Adrenal gland (tissue), 12 donors: ENCODE results near the gene SMURF2. TPM values are rescaled to one million over a fixed set of nuclear protein-coding genes. Genes with fewer than 3 reads are reported as not detected.

Experiments used
- microRNA-seq, 3 donors: library from miRNA; unstranded; fragments of <30 nt; microRNA quantifications; one replicate each; pipeline ENCODE4, GENCODE V29; 2017 to 2020
- polyA plus RNA-seq, 3 donors: library from polyadenylated mRNA; stranded (reverse); fragments of 200-250 nt in 2 of 3; fragments of 350-450 nt in 1 of 3; fragmentation: Illumina TruSeq in 1 of 3; extraction: RNeasy Lipid Tissue Mini Kit (QIAGEN cat#74804) in 1 of 3; gene quantifications; one replicate each; pipeline ENCODE4 v1.2.3, GENCODE V29; 2013 to 2014
- small RNA-seq, 2 donors: library from RNA; depleted of rRNA; stranded (forward); fragments of <200 nt; gene quantifications; one replicate each; pipeline ENCODE3, GENCODE V24; 2016
- total RNA-seq, 9 donors: library from RNA; depleted of rRNA in 4 of 9; stranded (reverse); fragments of >200 nt in 4 of 9; fragments of 120-200 nt in 1 of 9; fragmentation: NEBNext Ultra II Directional in 1 of 9; extraction: Animal tissue kit (Norgen Biotek cat#: 25700) in 1 of 9; gene quantifications; one replicate each; pipeline versions ENCODE4 v1.1.0 to v1.2.4, GENCODE V29; 2013 to 2023
- donor health status: healthy with polysubstance abuse.
- donor health status: Bipolar disorder and iron deficiency.
- donor health status: DM: yes; HTN: yes; CAD: no.
- donor health status: DM: no; HTN: no; CAD: no.
- donor health status: DM: no; HTN: no; CAD: no.
- donor health status: DM: yes; HTN: yes; CAD: no.

SMURF2 gene
- total and polyA plus RNA-seq, 12 donors, result 7.7 to 36.9 (median 15.0) TPM

Small RNA genes within 50 kb of the gene (microRNA-seq; reads per million reads assigned to microRNA genes)
- gene MIR3064 (9.8 to 12.5 (median 11.4) reads per million in 3 donors), gene MIR5047 (0 reads per million in 3 donors)

Small RNA genes within 50 kb of the gene (small RNA-seq; reads per million reads assigned to genes)
- 0 reads per million in 2 donors for gene AC009994.1

Other genes with a start within 250 kb of the SMURF2 start
- gene MILR1, start 213.2 kb downstream of the SMURF2 start, total RNA-seq, result 10 to 100 TPM in 6 of 9 donors, 1 to 10 TPM in 3; 2.9 to 28.0 (median 17.9) TPM
- gene MILR1, start 213.2 kb downstream of the SMURF2 start, polyA plus RNA-seq, result 10 to 100 TPM in 1 of 3 donors, 1 to 10 TPM in 2; 6.2 to 17.2 (median 9.1) TPM
- 10 to 100 TPM in 5 of 9 donors, 1 to 10 TPM in 4; 3.1 to 28.7 (median 11.1) TPM for gene POLG2, start 165.3 kb downstream of the SMURF2 start, total RNA-seq
- gene POLG2, start 165.3 kb downstream of the SMURF2 start, polyA plus RNA-seq, result 10 to 100 TPM in 2 of 3 donors, 1 to 10 TPM in 1; 7.6 to 14.7 (median 11.1) TPM
- 1,000 to 10,000 TPM in 4 of 9 donors, 100 to 1,000 TPM in 5; 315 to 1,846 (median 891) TPM for gene DDX5, start 156.0 kb downstream of the SMURF2 start, total RNA-seq
- gene DDX5, start 156.0 kb downstream of the SMURF2 start, polyA plus RNA-seq, result 1,000 to 10,000 TPM in 2 of 3 donors, 100 to 1,000 TPM in 1; 829 to 1,098 (median 1,016) TPM
- gene CEP95, start 155.3 kb downstream of the SMURF2 start, total RNA-seq, result 10 to 100 TPM in 8 of 9 donors, 1 to 10 TPM in 1; 7.7 to 46.6 (median 19.2) TPM
- gene CEP95, start 155.3 kb downstream of the SMURF2 start, polyA plus RNA-seq, result 100 to 1,000 TPM in 1 of 3 donors, 10 to 100 TPM in 2; 23.8 to 114 (median 66.5) TPM